ENCODE results near the gene PRKCZ.

The PRKCZ gene

DNA sequence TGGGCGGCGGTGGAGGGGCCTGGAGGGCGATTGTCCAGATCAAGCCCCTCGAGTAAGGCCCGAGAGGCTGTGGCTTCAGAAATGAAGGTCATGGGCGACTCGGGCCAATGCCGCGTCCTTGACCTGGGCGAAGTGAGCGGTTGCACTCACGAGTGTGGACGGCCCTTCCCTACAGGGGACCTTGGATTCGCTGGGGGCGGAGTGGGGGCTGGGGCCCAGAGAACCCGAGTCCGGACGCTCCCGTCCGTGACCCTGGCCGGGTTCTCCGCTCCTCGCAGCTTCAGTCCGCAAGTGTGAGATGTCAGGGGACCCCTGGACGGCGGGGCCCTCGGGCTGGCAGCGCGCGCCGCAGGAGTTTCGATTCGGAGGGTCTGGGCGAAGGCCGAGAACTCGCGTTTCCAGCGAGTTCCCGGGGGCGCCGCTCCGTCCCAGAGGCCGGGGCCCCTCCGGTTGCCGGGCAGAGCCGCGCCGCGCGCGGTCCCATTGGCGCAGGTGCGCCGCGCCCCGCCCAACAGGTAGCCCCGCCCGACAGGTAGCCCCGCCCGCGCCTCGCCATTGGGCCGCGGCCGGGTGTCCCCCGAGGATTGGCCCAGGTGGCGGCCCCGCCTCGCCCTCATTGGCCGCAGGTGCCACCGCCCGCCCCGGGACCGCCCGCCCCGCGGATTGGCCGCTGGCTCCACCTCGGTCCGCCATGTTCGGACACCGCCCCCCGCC is at the start of gene PRKCZ:
PRKCZ (plus strand) TSS at position 694 of the 714 bp plus-strand sequence. CDS start 220 bp downstream, outside the sequence.
- peak; percentile 86 for DNase-seq

GRCh38 chr1:2000432-2000831 is 49.8 kb upstream of the PRKCZ start:
- no peak for DNase-seq

- DNase-seq: no peak
Observed at GRCh38 chr1:2000850-2001249, 49.4 kb upstream of the PRKCZ start.

- DNase-seq: no peak
Observed at GRCh38 chr1:2001773-2002411, 48.3 kb upstream of the PRKCZ start.

DNA sequence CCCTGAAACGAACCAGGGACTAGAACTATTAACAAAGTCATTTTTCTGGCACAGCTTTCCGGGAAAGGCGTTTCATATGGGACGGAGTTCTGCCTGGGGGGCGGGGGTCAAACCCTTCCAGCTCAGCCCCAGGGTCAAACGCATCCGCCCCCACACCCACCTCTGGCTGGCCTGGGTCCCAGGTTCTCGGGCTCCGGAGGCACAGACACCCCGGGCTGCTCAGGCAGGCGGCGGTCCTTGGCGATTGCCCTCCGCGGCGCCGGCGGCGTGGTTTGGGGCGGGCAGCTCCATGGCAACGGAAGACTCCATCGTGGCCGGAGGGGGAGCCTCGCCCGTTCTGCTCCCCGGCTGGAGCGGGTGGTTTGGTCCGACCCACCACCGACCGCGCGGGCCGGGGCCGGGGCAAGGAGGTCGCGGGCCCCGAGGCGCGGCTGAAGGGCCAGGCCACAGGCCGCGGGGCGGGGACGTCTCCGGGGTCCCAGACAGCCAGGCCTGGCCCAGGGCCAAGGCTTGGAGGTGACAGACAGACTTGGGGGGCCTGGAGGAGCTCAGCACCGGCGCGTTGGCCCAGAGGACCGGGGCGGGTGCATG is 46.6 kb upstream of the PRKCZ start, which contains the start of gene CFAP74:
CFAP74 (minus strand) TSS at position 246 of the 591 bp plus-strand sequence. CDS start 12,830 bp downstream, outside the sequence.
- no peak for DNase-seq

DNA sequence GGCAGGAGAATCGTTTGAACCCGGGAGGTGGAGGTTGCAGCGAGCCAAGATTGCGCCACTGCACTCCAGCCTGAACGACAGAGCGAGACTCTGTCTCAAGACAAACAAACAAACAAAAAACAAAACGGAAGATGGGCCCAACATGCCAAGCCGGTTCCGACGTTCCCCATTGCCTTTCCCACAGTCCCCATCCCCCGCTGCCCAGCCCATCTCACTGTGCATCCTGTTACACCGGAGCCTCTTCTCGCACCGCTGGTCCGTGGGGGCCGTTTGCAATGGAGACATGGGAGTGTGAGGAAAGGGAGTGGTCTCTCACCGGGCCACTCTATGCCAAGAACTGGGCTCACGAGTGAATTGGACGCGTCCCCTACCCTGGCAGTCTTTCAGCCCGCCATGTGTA is 45.4 kb upstream of the PRKCZ start:
- DNase-seq: no peak

GRCh38 chr1:2009101-2010053 is 40.8 kb upstream of the PRKCZ start:
- DNase-seq: no peak

DNA sequence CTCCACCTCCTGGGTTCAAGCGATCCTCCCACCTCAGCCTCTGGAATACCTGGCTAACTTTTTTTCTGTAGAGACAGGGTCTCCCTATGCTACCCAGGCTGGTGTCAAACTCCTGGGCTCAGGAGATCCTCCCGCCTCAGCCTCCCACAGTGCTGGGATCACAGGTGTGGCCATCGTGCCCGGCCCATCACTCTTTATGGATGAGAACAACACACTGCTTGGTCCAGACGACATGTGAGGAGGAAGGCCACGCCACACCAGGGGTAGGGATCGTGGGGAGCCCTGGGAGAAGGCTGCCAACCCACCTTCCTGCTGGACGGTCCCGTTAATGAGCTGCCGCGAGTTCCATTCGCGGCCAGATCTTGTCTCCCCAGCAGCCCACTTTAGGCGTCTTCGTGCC is 36.0 kb upstream of the PRKCZ start:
- DNase-seq: no peak

DNA sequence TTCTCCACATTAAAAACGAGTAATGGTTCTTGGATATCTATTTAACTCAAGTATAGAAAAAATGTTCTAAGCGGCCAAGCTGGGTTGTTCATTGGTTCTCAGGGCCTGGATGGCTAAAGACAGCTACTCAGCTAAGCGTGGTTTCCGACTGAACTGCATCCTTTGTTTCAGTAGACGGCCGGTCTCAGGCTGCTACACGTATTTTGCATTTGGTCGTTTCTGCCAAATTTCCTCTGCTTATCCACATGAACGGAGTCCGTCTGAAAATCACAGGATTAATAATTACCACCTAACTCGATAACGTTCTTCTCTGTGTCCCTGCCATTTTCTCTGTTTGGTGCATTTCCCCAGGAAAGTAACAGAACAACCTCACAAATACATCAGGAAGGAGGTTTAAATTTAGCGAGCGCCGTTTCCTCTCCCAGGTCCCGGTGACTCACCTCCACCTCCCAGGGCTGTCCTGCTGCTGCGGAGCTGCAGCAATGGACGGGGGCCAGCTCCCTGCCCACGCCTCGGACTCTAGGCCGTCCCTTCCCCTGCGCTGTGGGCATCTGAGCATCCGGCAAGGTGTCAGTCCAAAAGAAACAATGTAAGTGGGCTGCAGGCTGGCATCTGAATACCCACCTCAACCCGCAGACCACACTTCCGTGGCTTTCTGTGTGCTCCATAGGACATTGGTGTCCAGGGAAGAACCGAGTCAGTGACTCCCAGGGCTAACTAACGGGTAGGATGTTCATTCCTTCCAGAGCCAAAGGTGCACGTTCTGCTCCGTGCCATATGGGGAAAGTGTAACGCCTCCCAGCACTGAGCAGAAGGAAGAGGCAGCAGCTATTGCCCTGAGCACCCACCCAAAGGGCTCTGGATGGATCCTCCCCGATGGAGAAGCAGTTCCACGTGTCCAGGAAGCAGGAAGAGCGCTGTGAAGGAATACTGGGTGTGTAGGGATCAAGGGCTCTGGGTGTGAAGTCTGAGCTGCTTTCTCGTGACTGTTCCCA is 35.2 kb upstream of the PRKCZ start:
- DNase-seq: no peak

- DNase-seq: no peak
Observed at GRCh38 chr1:2016123-2016522, 34.1 kb upstream of the PRKCZ start.

- no peak for DNase-seq
Observed at GRCh38 chr1:2018217-2019171, 31.7 kb upstream of the PRKCZ start.

GRCh38 chr1:2019172-2019543 is 31.1 kb upstream of the PRKCZ start, which contains the start of gene GABRD:
Gene GABRD (plus strand): TSS chr1:2019345. CDS start chr1:2019424, 79 bp downstream.
- peak; percentile 83 for DNase-seq

DNA sequence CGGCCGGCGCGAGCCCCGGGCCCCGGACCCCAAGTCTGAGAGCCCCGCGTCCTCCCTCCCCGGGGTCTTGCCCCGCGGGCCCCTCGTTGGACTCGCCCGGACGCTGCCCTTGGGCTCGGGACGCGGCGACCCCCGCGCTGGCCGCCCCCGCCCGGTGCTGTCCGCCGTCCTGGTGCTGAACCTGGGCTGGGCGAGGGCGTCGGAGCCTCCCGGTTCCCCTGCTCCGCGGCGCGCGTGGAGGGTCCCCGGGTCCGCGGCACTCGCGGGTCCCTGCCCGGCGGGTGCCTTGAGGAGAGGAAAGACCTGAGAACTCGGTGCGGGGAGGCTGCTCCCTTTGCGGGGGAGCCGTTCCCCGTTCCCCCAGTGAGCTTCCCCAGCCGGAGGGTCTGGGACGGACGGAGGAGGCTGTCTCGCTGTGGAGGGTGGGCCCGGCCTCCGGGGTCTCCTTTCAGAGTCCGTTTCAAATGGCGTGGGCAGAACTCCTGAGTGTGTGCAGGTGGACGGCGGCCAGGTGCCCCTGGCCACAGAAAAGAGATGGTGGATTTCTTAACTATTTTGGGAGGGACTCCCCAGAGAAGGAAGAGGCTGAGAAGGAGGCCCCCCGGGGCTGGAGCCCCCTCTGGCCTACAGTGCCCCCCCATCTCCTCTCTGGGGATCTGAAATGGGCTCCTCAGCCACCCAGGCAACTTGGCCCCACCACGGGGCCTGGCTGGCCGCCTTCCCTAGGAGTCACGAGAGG is 30.5 kb upstream of the PRKCZ start:
- no peak for DNase-seq

- no peak for DNase-seq
Observed at GRCh38 chr1:2020310-2020655, 29.9 kb upstream of the PRKCZ start.

GRCh38 chr1:2021550-2021949 is 28.7 kb upstream of the PRKCZ start:
- no peak for DNase-seq

- no peak for DNase-seq
Observed at GRCh38 chr1:2022063-2022770, 28.0 kb upstream of the PRKCZ start.

- DNase-seq: no peak
Observed at GRCh38 chr1:2023187-2023586, 27.0 kb upstream of the PRKCZ start.

DNA sequence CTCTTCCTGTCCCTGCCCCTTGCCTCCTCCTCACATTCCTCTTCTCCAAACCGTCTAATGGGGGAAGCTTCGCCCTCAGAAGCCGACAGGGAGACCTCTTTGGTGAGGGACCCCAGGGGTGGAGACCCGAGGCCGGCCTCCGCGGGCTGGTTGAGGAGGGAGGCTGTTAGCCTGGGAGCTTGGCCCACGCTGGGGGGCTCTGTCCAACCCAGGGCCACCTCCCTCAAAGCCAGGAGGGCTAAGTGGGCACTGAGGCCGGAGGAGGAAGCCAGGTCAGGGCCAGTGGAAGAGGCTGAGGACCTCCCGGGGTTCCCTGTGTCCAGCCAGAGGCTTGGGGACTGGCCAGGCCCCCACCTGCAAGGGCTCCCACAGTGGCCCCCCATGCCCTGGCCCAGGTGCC is 25.8 kb upstream of the PRKCZ start:
- DNase-seq: no peak

DNA sequence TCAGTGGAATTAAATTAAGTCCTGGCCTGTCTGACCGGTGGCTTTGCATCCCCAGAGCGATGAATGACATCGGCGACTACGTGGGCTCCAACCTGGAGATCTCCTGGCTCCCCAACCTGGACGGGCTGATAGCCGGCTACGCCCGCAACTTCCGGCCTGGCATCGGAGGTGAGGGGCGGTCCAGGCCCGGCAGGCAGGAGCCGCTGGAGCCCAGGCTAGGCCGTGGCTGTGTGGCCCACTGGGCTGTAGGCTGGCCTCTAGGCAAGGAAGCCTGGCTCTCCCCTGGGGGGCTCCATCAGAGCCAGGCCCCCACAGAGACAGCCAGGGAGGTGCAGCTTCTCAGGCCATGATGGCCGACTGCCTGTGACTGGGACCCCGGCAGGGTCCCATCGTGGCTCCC is 25.3 kb upstream of the PRKCZ start:
- DNase-seq: no peak

Measured in 8988T (cell line).